GM12873 (cell line): ENCODE data around the gene PDGFC.

Experiments used
- CTCF ChIP-seq: IDR thresholded peaks from 2 replicates; pipeline ENCODE4 v1.5.1; 2012; ENCODE audit warnings: low read depth, mild to moderate bottlenecking, moderate library complexity, low read length, control low read depth; ENCODE audit not compliant: insufficient read depth; ENCODE audit errors: missing control alignments

The PDGFC gene

GRCh38 chr4:157012296-157012695, 40.7 kb upstream of the PDGFC start:
- no peak for TF ChIP-seq CTCF

GRCh38 chr4:157010630-157011029, 39.0 kb upstream of the PDGFC start:
- no peak for TF ChIP-seq CTCF

GRCh38 chr4:157005831-157006230, 34.2 kb upstream of the PDGFC start:
- TF ChIP-seq CTCF: no peak

GRCh38 chr4:157005193-157005592, 33.6 kb upstream of the PDGFC start:
- no peak for TF ChIP-seq CTCF

GRCh38 chr4:157004279-157005161, 32.9 kb upstream of the PDGFC start:
- TF ChIP-seq CTCF: no peak

- TF ChIP-seq CTCF: no peak
Measured at GRCh38 chr4:156999175-156999517, 27.5 kb upstream of the PDGFC start.

GRCh38 chr4:156998500-156999174, 27.0 kb upstream of the PDGFC start:
- TF ChIP-seq CTCF: no peak
